ENCODE data around the gene SCGB1D1. TPM values are rescaled to one million over a fixed set of nuclear protein-coding genes. Genes with fewer than 3 reads are reported as not detected.

The SCGB1D1 gene
- total and polyA plus RNA-seq, 10 of the 15 experiments (the other 5 are each of a cell fraction or from before 2014, with no cell fraction given): not detected

DNA sequence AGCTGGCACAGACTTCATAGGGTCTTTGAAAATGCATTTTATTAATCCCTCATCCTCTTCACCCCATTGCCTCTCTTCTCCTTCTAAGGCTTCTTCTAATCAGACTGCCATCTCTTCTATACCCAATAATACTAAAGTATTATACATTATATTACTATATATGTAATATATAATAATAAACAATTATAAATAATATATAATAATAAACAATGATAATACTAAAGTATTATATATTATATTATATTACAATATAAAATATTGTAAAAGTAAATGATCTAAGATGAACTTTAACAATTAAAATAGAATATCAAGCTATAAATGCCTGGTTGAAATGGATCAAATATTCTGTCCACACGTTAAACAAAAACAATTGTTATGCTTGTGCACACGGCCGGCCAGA lies 31.5 kb downstream of the SCGB1D1 start:
- Histone ChIP-seq H4K20me1 (ENCODE audit: control insufficient read depth, insufficient read depth) (no peaks in the 10 kb centered on the region), H3K36me3 (ENCODE audit: control insufficient read depth in 2 of 2, insufficient read depth in 2 of 2, low read length in 1 of 2) (no peaks in the 10 kb centered on the region), H3K27me3 (replicated peaks in 1 of 2; ENCODE audit: control insufficient read depth in 2 of 2, insufficient read depth in 2 of 2, low read length in 1 of 2) (no peaks in the 10 kb centered on the region; a peak in 1 of 4 replicates), H3K9ac (ENCODE audit: control insufficient read depth, insufficient read depth, low read length) (no peak overlapping the region), H3K4me3 (no peak overlapping the region), H3K79me2 (ENCODE audit: control insufficient read depth, insufficient read depth, low read length) (no peaks in the 10 kb centered on the region), H3K9me3 (replicated peaks; ENCODE audit: control insufficient read depth, insufficient read depth, low read length) (peaks cover 13% of the 10 kb centered on the region), H2AFZ (ENCODE audit: control insufficient read depth, low read depth, low read length) (no peak overlapping the region), H3K27ac (ENCODE audit: control insufficient read depth, insufficient read depth) (no peak overlapping the region), H3K4me1 (ENCODE audit: control insufficient read depth, insufficient read depth, low read length) (no peaks in the 10 kb centered on the region), H3K4me2 (ENCODE audit: control insufficient read depth, insufficient read depth) (no peak overlapping the region)
- ATAC-seq (no peak), FAIRE-seq (no peak), DNase-seq (ENCODE audit: low read depth, low spot score) (no peak)
- WGBS (ENCODE audit: insufficient coverage, insufficient replicate concordance, low lambda C conversion rate, missing lambda C conversion rate): 64% methylated on average over 3 of the region's 3 CpGs
- RAD21 ChIA-PET (ENCODE audit: unreplicated experiment): no interaction called here
- SMC1A ChIA-PET (ENCODE audit: uncharacterized antibody, unreplicated experiment): no interaction called here
- in situ Hi-C loops (cut with MboI): no loop called here
- POLR2A ChIA-PET: no interaction called here
- BruUV-seq (replicated peaks): no TSS peak
- CTCF ChIA-PET: interaction anchor here (0.7 to 1.1 kb wide), 2 partner anchors 89 to 1069 kb away, joined by 3 read pairs; no protein-coding TSS in a partner anchor
- intact Hi-C loops (cut with micrococcal nuclease; ENCODE audit: unreplicated experiment): no loop called here
- no peak for TF ChIP-seq IKZF2 (IDR thresholded peaks at IDR 0.05)
- TF ChIP-seq SUPT20H (IDR thresholded peaks at IDR 0.05; ENCODE audit: borderline replicate concordance, control insufficient read depth, low read depth, low read length): no peak
- no peak for TF ChIP-seq SMAD5 (IDR thresholded peaks at IDR 0.05; ENCODE audit: low read depth)
- no peak for TF ChIP-seq GABPA (IDR thresholded peaks at IDR 0.05; ENCODE audit: low read depth)
- TF ChIP-seq, protein P1, sequence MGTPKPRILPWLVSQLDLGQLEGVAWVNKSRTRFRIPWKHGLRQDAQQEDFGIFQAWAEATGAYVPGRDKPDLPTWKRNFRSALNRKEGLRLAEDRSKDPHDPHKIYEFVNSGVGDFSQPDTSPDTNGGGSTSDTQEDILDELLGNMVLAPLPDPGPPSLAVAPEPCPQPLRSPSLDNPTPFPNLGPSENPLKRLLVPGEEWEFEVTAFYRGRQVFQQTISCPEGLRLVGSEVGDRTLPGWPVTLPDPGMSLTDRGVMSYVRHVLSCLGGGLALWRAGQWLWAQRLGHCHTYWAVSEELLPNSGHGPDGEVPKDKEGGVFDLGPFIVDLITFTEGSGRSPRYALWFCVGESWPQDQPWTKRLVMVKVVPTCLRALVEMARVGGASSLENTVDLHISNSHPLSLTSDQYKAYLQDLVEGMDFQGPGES (IDR thresholded peaks at IDR 0.05): no peak
- no peak for TF ChIP-seq MXI1 (IDR thresholded peaks at IDR 0.05; ENCODE audit: low read depth, low read length)
- TF ChIP-seq, protein P2, sequence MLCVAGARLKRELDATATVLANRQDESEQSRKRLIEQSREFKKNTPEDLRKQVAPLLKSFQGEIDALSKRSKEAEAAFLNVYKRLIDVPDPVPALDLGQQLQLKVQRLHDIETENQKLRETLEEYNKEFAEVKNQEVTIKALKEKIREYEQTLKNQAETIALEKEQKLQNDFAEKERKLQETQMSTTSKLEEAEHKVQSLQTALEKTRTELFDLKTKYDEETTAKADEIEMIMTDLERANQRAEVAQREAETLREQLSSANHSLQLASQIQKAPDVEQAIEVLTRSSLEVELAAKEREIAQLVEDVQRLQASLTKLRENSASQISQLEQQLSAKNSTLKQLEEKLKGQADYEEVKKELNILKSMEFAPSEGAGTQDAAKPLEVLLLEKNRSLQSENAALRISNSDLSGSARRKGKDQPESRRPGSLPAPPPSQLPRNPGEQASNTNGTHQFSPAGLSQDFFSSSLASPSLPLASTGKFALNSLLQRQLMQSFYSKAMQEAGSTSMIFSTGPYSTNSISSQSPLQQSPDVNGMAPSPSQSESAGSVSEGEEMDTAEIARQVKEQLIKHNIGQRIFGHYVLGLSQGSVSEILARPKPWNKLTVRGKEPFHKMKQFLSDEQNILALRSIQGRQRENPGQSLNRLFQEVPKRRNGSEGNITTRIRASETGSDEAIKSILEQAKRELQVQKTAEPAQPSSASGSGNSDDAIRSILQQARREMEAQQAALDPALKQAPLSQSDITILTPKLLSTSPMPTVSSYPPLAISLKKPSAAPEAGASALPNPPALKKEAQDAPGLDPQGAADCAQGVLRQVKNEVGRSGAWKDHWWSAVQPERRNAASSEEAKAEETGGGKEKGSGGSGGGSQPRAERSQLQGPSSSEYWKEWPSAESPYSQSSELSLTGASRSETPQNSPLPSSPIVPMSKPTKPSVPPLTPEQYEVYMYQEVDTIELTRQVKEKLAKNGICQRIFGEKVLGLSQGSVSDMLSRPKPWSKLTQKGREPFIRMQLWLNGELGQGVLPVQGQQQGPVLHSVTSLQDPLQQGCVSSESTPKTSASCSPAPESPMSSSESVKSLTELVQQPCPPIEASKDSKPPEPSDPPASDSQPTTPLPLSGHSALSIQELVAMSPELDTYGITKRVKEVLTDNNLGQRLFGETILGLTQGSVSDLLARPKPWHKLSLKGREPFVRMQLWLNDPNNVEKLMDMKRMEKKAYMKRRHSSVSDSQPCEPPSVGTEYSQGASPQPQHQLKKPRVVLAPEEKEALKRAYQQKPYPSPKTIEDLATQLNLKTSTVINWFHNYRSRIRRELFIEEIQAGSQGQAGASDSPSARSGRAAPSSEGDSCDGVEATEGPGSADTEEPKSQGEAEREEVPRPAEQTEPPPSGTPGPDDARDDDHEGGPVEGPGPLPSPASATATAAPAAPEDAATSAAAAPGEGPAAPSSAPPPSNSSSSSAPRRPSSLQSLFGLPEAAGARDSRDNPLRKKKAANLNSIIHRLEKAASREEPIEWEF (IDR thresholded peaks at IDR 0.05; ENCODE audit: insufficient replicate concordance, low read depth, low read length): no peak
- no peak for TF ChIP-seq PML (IDR thresholded peaks at IDR 0.05; ENCODE audit: low read length)
- no peak for TF ChIP-seq ZNF24 (IDR thresholded peaks at IDR 0.05)
- no peak for TF ChIP-seq MEF2B (IDR thresholded peaks at IDR 0.05; ENCODE audit: partially characterized antibody, poor library complexity, severe bottlenecking)
- TF ChIP-seq, protein P3, sequence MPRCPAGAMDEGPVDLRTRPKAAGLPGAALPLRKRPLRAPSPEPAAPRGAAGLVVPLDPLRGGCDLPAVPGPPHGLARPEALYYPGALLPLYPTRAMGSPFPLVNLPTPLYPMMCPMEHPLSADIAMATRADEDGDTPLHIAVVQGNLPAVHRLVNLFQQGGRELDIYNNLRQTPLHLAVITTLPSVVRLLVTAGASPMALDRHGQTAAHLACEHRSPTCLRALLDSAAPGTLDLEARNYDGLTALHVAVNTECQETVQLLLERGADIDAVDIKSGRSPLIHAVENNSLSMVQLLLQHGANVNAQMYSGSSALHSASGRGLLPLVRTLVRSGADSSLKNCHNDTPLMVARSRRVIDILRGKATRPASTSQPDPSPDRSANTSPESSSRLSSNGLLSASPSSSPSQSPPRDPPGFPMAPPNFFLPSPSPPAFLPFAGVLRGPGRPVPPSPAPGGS (IDR thresholded peaks at IDR 0.05; ENCODE audit: borderline replicate concordance, insufficient read depth, low read depth, low read length, poor library complexity, severe bottlenecking): no peak

Data from GM12878 (cell line).